HepG2 (cell line): ENCODE measurements around the gene ITPRIP. TPM values are rescaled to one million over a fixed set of nuclear protein-coding genes. Genes with fewer than 3 reads are reported as not detected.

Experiments
- ATAC-seq: fragments of 200-7000 bp; cut with Tn5 transposase; 3 replicates; pipeline ENCODE4 v1.9.1; 2020; ENCODE audit warnings: mild to moderate bottlenecking, moderate library complexity
- BruUV-seq: library from RNA; stranded (reverse); fragments of 400-500 nt; replicated peaks from 2 replicates; lab custom pipeline; 2021; lab: Mats Ljungman, UMichigan
- CTCF ChIA-PET: fragments of 300-600 bp; formaldehyde crosslinking; extraction: SDS; loops from one replicate; lab custom pipeline; 2021; ENCODE audit warnings: low total read pairs, inconsistent platforms, low intra/inter-chr PET ratio; lab: Yijun Ruan, JAX
- POLR2A ChIA-PET: fragments of 350-600 bp; sonication (Branson Sonifier 250); formaldehyde crosslinking; loops from one replicate; lab custom pipeline; 2020; ENCODE audit warnings: antibody characterized with exemption, inconsistent platforms; lab: Yijun Ruan, JAX
- DNase-seq: peaks from one replicate; pipeline ENCODE4 v3.0.0-alpha.2; 2015; ENCODE audit warnings: low spot score
- FAIRE-seq: peaks from 3 replicates; lab custom pipeline; 2011; peaks lifted over from hg19 to GRCh38; lab: Jason Lieb, UNC
- H2AFZ ChIP-seq: one replicate; pipeline ENCODE4 v1.6.1; 2011; ENCODE audit warnings: low read length, inconsistent platforms
- H3K27ac ChIP-seq: fragments of 300-600 bp; 3 replicates; pipeline ENCODE4 v1.8.0; 2011; ENCODE audit warnings: mixed run types, mild to moderate bottlenecking, mixed read lengths, low read length, inconsistent platforms; ENCODE audit not compliant: insufficient read depth; ENCODE audit errors: extremely low read length
- H3K27me3 ChIP-seq, 2 experiments: fragments of 200-600 bp in 1 of 2; 2 replicates in 1 of 2; 3 replicates in 1 of 2; pipeline versions ENCODE4 v1.6.0 to v1.8.0; 2011; ENCODE audit warnings: low read length in 2 of 2, mild to moderate bottlenecking in 2 of 2, moderate library complexity in 2 of 2, inconsistent platforms in 1 of 2; ENCODE audit not compliant: insufficient read depth in 2 of 2, control insufficient read depth in 1 of 2
- H3K36me3 ChIP-seq, 2 experiments: fragments of 200-600 bp in 1 of 2; replicated peaks in 1 of 2; 2 replicates in 1 of 2; 3 replicates in 1 of 2; pipeline versions ENCODE4 v1.5.1 to v1.8.0; 2011; ENCODE audit warnings: low read length in 2 of 2, inconsistent platforms in 1 of 2; ENCODE audit not compliant: insufficient read depth in 2 of 2, control insufficient read depth in 1 of 2
- H3K4me1 ChIP-seq: 2 replicates; pipeline ENCODE4 v1.5.1; 2012; ENCODE audit warnings: low read length, inconsistent platforms; ENCODE audit not compliant: insufficient read depth
- H3K4me2 ChIP-seq: 2 replicates; pipeline ENCODE4 v1.6.0; 2011; ENCODE audit warnings: low read depth, low read length, inconsistent platforms
- H3K4me3 ChIP-seq, 3 experiments: fragments of 200-600 bp in 1 of 3; sonication (generic), shearing (Covaris generic) in 1 of 3; replicated peaks in 1 of 3; 2 replicates each; pipeline ENCODE4 v1.5.1; 2011 to 2016; ENCODE audit warnings: low read length in 3 of 3, inconsistent platforms in 2 of 3, low read depth in 2 of 3, mild to moderate bottlenecking in 2 of 3, control low read depth in 1 of 3, mixed read lengths in 1 of 3; ENCODE audit not compliant: insufficient read depth in 1 of 3
- H3K79me2 ChIP-seq: one replicate; pipeline ENCODE4 v1.6.1; 2011; ENCODE audit warnings: low read length, inconsistent platforms; ENCODE audit not compliant: insufficient read depth
- H3K9ac ChIP-seq: 2 replicates; pipeline ENCODE4 v1.6.0; 2011; ENCODE audit warnings: mild to moderate bottlenecking, low read depth, low read length, inconsistent platforms; ENCODE audit not compliant: insufficient read depth
- H3K9me3 ChIP-seq: 2 replicates; pipeline ENCODE4 v1.5.1; 2012; ENCODE audit warnings: mild to moderate bottlenecking, low read length
- H4K20me1 ChIP-seq: 2 replicates; pipeline ENCODE4 v1.6.0; 2011; ENCODE audit warnings: inconsistent platforms, mild to moderate bottlenecking, low read length, moderate library complexity; ENCODE audit not compliant: insufficient read depth
- ETS1 ChIP-seq: sonication (generic); formaldehyde crosslinking; IDR thresholded peaks from 2 replicates; pipeline ENCODE4 v1.4.0; 2020; ENCODE audit warnings: missing genetic modification reagents
- FOXC1 ChIP-seq: sonication (generic); formaldehyde crosslinking; IDR thresholded peaks from 2 replicates; pipeline ENCODE4 v1.8.0; 2022; ENCODE audit warnings: mild to moderate bottlenecking, missing genetic modification reagents, borderline replicate concordance
- HINFP ChIP-seq: sonication (generic); formaldehyde crosslinking; IDR thresholded peaks from 2 replicates; pipeline ENCODE4 v1.4.0; 2020; ENCODE audit warnings: low read depth, mild to moderate bottlenecking, missing genetic modification reagents
- IKZF5 ChIP-seq: IDR thresholded peaks from 2 replicates; pipeline ENCODE4 v1.6.1; 2018; ENCODE audit warnings: missing genetic modification reagents, mild to moderate bottlenecking, missing compliant biosample characterization
- RFX5 ChIP-seq: IDR thresholded peaks from 2 replicates; pipeline ENCODE4 v1.6.1; 2011; ENCODE audit warnings: low read depth, low read length, improper control_type of control experiment
- RXRA ChIP-seq: sonication (generic); formaldehyde crosslinking; IDR thresholded peaks from 2 replicates; pipeline ENCODE4 v1.5.1; 2020; ENCODE audit warnings: missing genetic modification reagents
- SKI ChIP-seq: fragments of 450-650 bp; IDR thresholded peaks from one replicate; pipeline ENCODE4 v1.6.1; 2018; ENCODE audit warnings: mild to moderate bottlenecking; ENCODE audit not compliant: partially characterized antibody
- ZBTB3 ChIP-seq: sonication (generic); formaldehyde crosslinking; IDR thresholded peaks from 2 replicates; pipeline ENCODE4 v1.4.0; 2020; ENCODE audit warnings: low read depth, mild to moderate bottlenecking, moderate library complexity, missing genetic modification reagents, borderline replicate concordance
- ZBTB4 ChIP-seq: sonication (generic); formaldehyde crosslinking; IDR thresholded peaks from 2 replicates; pipeline ENCODE4 v1.4.0; 2020; ENCODE audit warnings: missing genetic modification reagents, mild to moderate bottlenecking, borderline replicate concordance
- ZFP91 ChIP-seq: sonication (generic); formaldehyde crosslinking; IDR thresholded peaks from 2 replicates; pipeline ENCODE4 v1.9.0; 2022; ENCODE audit warnings: missing genetic modification reagents, mild to moderate bottlenecking, borderline replicate concordance
- ZNF18 ChIP-seq: sonication (generic); formaldehyde crosslinking; IDR thresholded peaks from 2 replicates; pipeline ENCODE4 v1.8.0; 2022; ENCODE audit warnings: mild to moderate bottlenecking, missing genetic modification reagents; ENCODE audit not compliant: insufficient replicate concordance
- ZNF24 ChIP-seq: fragments of 450-650 bp; IDR thresholded peaks from 2 replicates; pipeline ENCODE4 v1.6.1; 2017; ENCODE audit warnings: antibody characterized with exemption, mild to moderate bottlenecking
- ZNF598 ChIP-seq: sonication (generic); formaldehyde crosslinking; IDR thresholded peaks from 2 replicates; pipeline ENCODE4 v1.5.1; 2020; ENCODE audit warnings: mild to moderate bottlenecking, missing genetic modification reagents, borderline replicate concordance
- in situ Hi-C: cut with HindIII; loops from 2 replicates; pipeline ENCODE4 v1.10.0; 2017; ENCODE audit warnings: low pct_unique_long_range_greater_than_20kb; ENCODE audit not compliant: extremely low pct_ligation_motif_present
- intact Hi-C: fragments of 100-400 bp; cut with micrococcal nuclease; formaldehyde crosslinking; loops from one replicate; pipeline ENCODE4 v1.10.0; 2022; ENCODE audit not compliant: unreplicated experiment
- polyA plus RNA-seq, 8 experiments: library from polyadenylated mRNA; depleted of rRNA in 3 of 8; stranded (reverse) in 7 of 8; unstranded in 1 of 8; fragments of >200 nt; fragmentation: Illumina TruSeq in 4 of 8; extraction: Trizol in 4 of 8; gene quantifications; 2 replicates each; pipeline versions ENCODE4 v1.2.1 to v1.2.3, GENCODE V29; 2011 to 2016; ENCODE audit warnings: low read depth in 4 of 8, missing spikeins in 1 of 8, mixed read lengths in 1 of 8; ENCODE audit not compliant: insufficient read depth in 1 of 8
- total RNA-seq, 5 experiments: library from RNA; depleted of rRNA; stranded (reverse); fragments of >200 nt; fragmentation: Illumina TruSeq; extraction: Trizol; gene quantifications; 2 replicates each; pipeline ENCODE4 v1.2.3, GENCODE V29; 2016; ENCODE audit warnings: low read depth in 1 of 5

ITPRIP gene
- total and polyA plus RNA-seq, 2 of the 13 experiments (the other 11 are each of a cell fraction or from before 2014, with no cell fraction given) = 1.00 to 2.8 TPM

GRCh38 chr10:104345515-104345914 is 7.2 kb upstream of the ITPRIP start:
- H3K27me3 ChIP-seq = peaks cover 0 to 8% of the 10 kb centered on the region in 2 experiments; a peak in 3 of 5 replicates
- BruUV-seq = no TSS peak
- TF ChIP-seq ZBTB3 (CRISPR knock-in tag) = no peak
- TF ChIP-seq ZNF598 = no peak
- no peak for TF ChIP-seq SKI
- no peak for TF ChIP-seq ZNF18 (CRISPR knock-in tag)
- no peak for TF ChIP-seq FOXC1
- TF ChIP-seq ETS1 (CRISPR knock-in tag) = no peak
- no peak for TF ChIP-seq HINFP
- no peak for TF ChIP-seq RFX5
- no peak for TF ChIP-seq IKZF5
- no peak for TF ChIP-seq ZBTB4 (CRISPR knock-in tag)
- no peak for TF ChIP-seq ZNF24
- no peak for TF ChIP-seq RXRA (CRISPR knock-in tag)
- TF ChIP-seq ZFP91 (CRISPR knock-in tag) = no peak
- TF ChIP-seq, all 625 proteins: peak for 0
- H3K4me3 ChIP-seq = no peak overlapping the region
- in situ Hi-C loops = loop anchor here (5.0 kb wide), 1 partner anchor 43 kb away; no protein-coding TSS in a partner anchor
- ATAC-seq (no peak), DNase-seq (no peak), FAIRE-seq (no peak)
- H3K4me2 ChIP-seq = no peak overlapping the region
- H2AFZ ChIP-seq = no peak overlapping the region
- H3K36me3 ChIP-seq = no peaks in the 10 kb centered on the region
- intact Hi-C loops = loop anchor here (5.0 kb wide), 1 partner anchor 223 kb away; the partner anchor contains the start of gene SFR1
- H4K20me1 ChIP-seq = no peaks in the 10 kb centered on the region
- H3K9ac ChIP-seq = no peak overlapping the region
- POLR2A ChIA-PET = no interaction called here
- peaks cover 42% of the 10 kb centered on the region for H3K4me1 ChIP-seq
- H3K79me2 ChIP-seq = no peaks in the 10 kb centered on the region
- H3K9me3 ChIP-seq = no peaks in the 10 kb centered on the region
- CTCF ChIA-PET = no interaction called here
- no peak overlapping the region for H3K27ac ChIP-seq
